HCT116 (cell line): ENCODE results near the gene FHL3. TPM values are rescaled to one million over a fixed set of nuclear protein-coding genes. Genes with fewer than 3 reads are reported as not detected.
A peak's percentile ranks its signal among the peaks of the same experiment; 100 is the strongest.

Experiments
- ATAC-seq: fragments of 200-7000 bp; cut with Tn5 transposase; 2 replicates; pipeline ENCODE4 v1.9.1; 2020; ENCODE audit warnings: mild to moderate bottlenecking, moderate library complexity
- BruUV-seq: library from RNA; stranded (reverse); fragments of 400-500 nt; replicated peaks from 2 replicates; lab custom pipeline; 2021; lab: Mats Ljungman, UMichigan
- CTCF ChIA-PET: fragments of 300-600 bp; sonication (Branson Sonifier 250); formaldehyde crosslinking; loops from one replicate; lab custom pipeline; 2021; ENCODE audit warnings: antibody characterized with exemption; lab: Charles Lee
- POLR2A ChIA-PET: fragments of 300-600, 350-600 bp; sonication (Branson Sonifier 250); formaldehyde crosslinking; loops from one replicate; lab custom pipeline; 2021; ENCODE audit warnings: antibody characterized with exemption; lab: Charles Lee
- RAD21 ChIA-PET, 2 experiments: fragments of 300-600 bp; sonication (Branson Sonifier 250); formaldehyde crosslinking; loops; one replicate each; lab custom pipeline; 2023; ENCODE audit warnings: low total read pairs in 2 of 2; ENCODE audit not compliant: uncharacterized antibody in 2 of 2, unreplicated experiment in 2 of 2, low non-redundant PET in 1 of 2; lab: Charles Lee
- DNase-seq: peaks from one replicate; pipeline ENCODE4 v3.0.0-alpha.2; 2010; ENCODE audit warnings: low read depth, low spot score
- H2AFZ ChIP-seq: fragments of 200-600 bp; shearing (Covaris generic), sonication (generic); 2 replicates; pipeline ENCODE4 v1.6.1; 2017; ENCODE audit warnings: low read depth, mixed run types, mixed read lengths, antibody characterized with exemption, low read length; ENCODE audit not compliant: poor library complexity, severe bottlenecking
- H3K27ac ChIP-seq: 2 replicates; pipeline ENCODE4 v1.5.1; 2012; ENCODE audit warnings: low read depth, low read length
- H3K27me3 ChIP-seq: fragments of 200-600 bp; sonication (generic); 2 replicates; pipeline ENCODE4 v1.6.1; 2016; ENCODE audit warnings: mixed run types, low read length, mixed read lengths; ENCODE audit not compliant: insufficient read depth
- H3K36me3 ChIP-seq, 2 experiments: fragments of 200-500 bp in 1 of 2; fragments of 200-600 bp in 1 of 2; sonication (Bioruptor generic) in 1 of 2; sonication (generic) in 1 of 2; 2 replicates each; pipeline versions ENCODE4 v1.5.1 to v1.6.1; 2014 to 2016; ENCODE audit warnings: low read length in 2 of 2, inconsistent platforms in 1 of 2, mixed read lengths in 1 of 2, mixed run types in 1 of 2; ENCODE audit not compliant: insufficient read depth in 2 of 2, control insufficient read depth in 1 of 2
- H3K4me1 ChIP-seq, 2 experiments: fragments of 200-600 bp in 1 of 2; sonication (generic) in 1 of 2; 2 replicates each; pipeline versions ENCODE4 v1.5.1 to v1.6.1; 2012 to 2017; ENCODE audit warnings: low read length in 2 of 2, inconsistent platforms in 1 of 2, mild to moderate bottlenecking in 1 of 2, mixed read lengths in 1 of 2, mixed run types in 1 of 2, moderate library complexity in 1 of 2; ENCODE audit not compliant: insufficient read depth in 2 of 2, control insufficient read depth in 1 of 2
- H3K4me2 ChIP-seq: fragments of 200-600 bp; sonication (generic); 2 replicates; pipeline ENCODE4 v1.6.1; 2017; ENCODE audit warnings: mixed run types, low read length, mixed read lengths
- H3K4me3 ChIP-seq, 2 experiments: fragments of 200-600 bp in 1 of 2; sonication (generic) in 1 of 2; replicated peaks in 1 of 2; 2 replicates each; pipeline ENCODE4 v1.5.1; 2011 to 2016; ENCODE audit warnings: low read length in 2 of 2, control low read depth in 1 of 2, low read depth in 1 of 2, mild to moderate bottlenecking in 1 of 2, mixed read lengths in 1 of 2, mixed run types in 1 of 2
- H3K79me2 ChIP-seq: fragments of 200-600 bp; sonication (generic); 2 replicates; pipeline ENCODE4 v1.6.1; 2017; ENCODE audit warnings: mild to moderate bottlenecking, mixed run types, low read length, moderate library complexity, mixed read lengths; ENCODE audit not compliant: insufficient read depth
- H3K9ac ChIP-seq: fragments of 200-600 bp; sonication (generic); 2 replicates; pipeline ENCODE4 v1.6.1; 2016; ENCODE audit warnings: low read length, mixed read lengths
- H3K9me2 ChIP-seq: fragments of 200-600 bp; sonication (generic), shearing (Covaris generic); 2 replicates; pipeline ENCODE4 v1.6.1; 2017; ENCODE audit warnings: mixed run types, mild to moderate bottlenecking, moderate library complexity; ENCODE audit not compliant: insufficient read depth
- H3K9me3 ChIP-seq, 2 experiments: fragments of 200-500 bp in 1 of 2; fragments of 200-600 bp in 1 of 2; sonication (Bioruptor generic) in 1 of 2; sonication (generic) in 1 of 2; 2 replicates each; pipeline ENCODE4 v1.6.1; 2014 to 2017; ENCODE audit warnings: low read length in 2 of 2, mixed read lengths in 2 of 2, inconsistent platforms in 1 of 2, low read depth in 1 of 2, mild to moderate bottlenecking in 1 of 2, mixed run types in 1 of 2, moderate library complexity in 1 of 2; ENCODE audit not compliant: control insufficient read depth in 1 of 2, insufficient read depth in 1 of 2
- H4K20me1 ChIP-seq: fragments of 200-600 bp; sonication (generic), shearing (Covaris generic); 2 replicates; pipeline ENCODE4 v1.6.1; 2017; ENCODE audit warnings: mixed run types, mild to moderate bottlenecking, moderate library complexity; ENCODE audit not compliant: insufficient read depth
- CBX3 ChIP-seq: IDR thresholded peaks from 2 replicates; pipeline ENCODE4 v1.6.1; 2012; ENCODE audit warnings: low read depth
- CEBPB ChIP-seq: IDR thresholded peaks from 2 replicates; pipeline ENCODE4 v1.6.1; 2012; ENCODE audit warnings: low read depth
- EGR1 ChIP-seq: IDR thresholded peaks from 2 replicates; pipeline ENCODE4 v1.6.1; 2012; ENCODE audit warnings: low read depth
- EZH2 ChIP-seq: fragments of 200-600 bp; sonication (generic); IDR thresholded peaks from 2 replicates; pipeline ENCODE4 v1.6.1; 2017; ENCODE audit warnings: antibody characterized with exemption, mixed run types
- EZH2phosphoT487 ChIP-seq: fragments of 200-600 bp; IDR thresholded peaks from 2 replicates; pipeline ENCODE4 v1.6.1; 2018; ENCODE audit warnings: antibody characterized with exemption, borderline replicate concordance
- FOSL1 ChIP-seq: IDR thresholded peaks from 2 replicates; pipeline ENCODE4 v1.6.1; 2012; ENCODE audit warnings: low read depth
- JUND ChIP-seq: IDR thresholded peaks from 2 replicates; pipeline ENCODE4 v1.6.1; 2012
- POLR2A ChIP-seq: IDR thresholded peaks from 2 replicates; pipeline ENCODE4 v1.7.0; 2011; ENCODE audit warnings: borderline replicate concordance; ENCODE audit not compliant: insufficient read depth, insufficient read length; ENCODE audit errors: extremely low read depth
- RAD21 ChIP-seq: IDR thresholded peaks from 2 replicates; pipeline ENCODE4 v1.6.1; 2012; ENCODE audit warnings: low read depth, mild to moderate bottlenecking
- REST ChIP-seq: IDR thresholded peaks from 2 replicates; pipeline ENCODE4 v1.6.1; 2012; ENCODE audit warnings: low read depth
- SIN3A ChIP-seq: IDR thresholded peaks from 2 replicates; pipeline ENCODE4 v1.6.1; 2012; ENCODE audit warnings: low read depth
- SP1 ChIP-seq: IDR thresholded peaks from 2 replicates; pipeline ENCODE4 v1.6.1; 2012; ENCODE audit warnings: low read depth
- SRF ChIP-seq: IDR thresholded peaks from 2 replicates; pipeline ENCODE4 v1.6.1; 2012; ENCODE audit warnings: low read depth
- YY1 ChIP-seq: IDR thresholded peaks from 2 replicates; pipeline ENCODE4 v1.6.1; 2011; ENCODE audit warnings: low read length, low read depth, moderate library complexity, mild to moderate bottlenecking; ENCODE audit not compliant: insufficient replicate concordance; ENCODE audit errors: extremely low read depth
- ZFX ChIP-seq: fragments of 450-650 bp; IDR thresholded peaks from 2 replicates; pipeline ENCODE4 v1.6.1; 2017
- ZNF274 ChIP-seq: fragments of 200-500 bp; sonication (Bioruptor generic); IDR thresholded peaks from 2 replicates; pipeline ENCODE4 v1.6.1; 2014; ENCODE audit warnings: mild to moderate bottlenecking, low read depth, low read length, inconsistent platforms
- intact Hi-C: fragments of 100-400 bp; cut with micrococcal nuclease; formaldehyde crosslinking; loops from 2 replicates; pipeline ENCODE4 v1.10.0; 2022
- total RNA-seq: library from RNA; stranded (reverse); gene quantifications from one replicate; pipeline ENCODE4 v1.2.1, GENCODE V29; 2021; ENCODE audit not compliant: unreplicated experiment
- TF ChIP-seq, protein P1 (sequence below): IDR thresholded peaks from 2 replicates; pipeline ENCODE4 v1.6.1; 2012
- TF ChIP-seq, protein P2 (sequence below), 3 experiments: fragments of 200-600 bp in 1 of 3; sonication (generic) in 1 of 3; IDR thresholded peaks in 2 of 3; conservative IDR thresholded peaks in 1 of 3; 2 replicates each; pipeline ENCODE4 v1.5.1; 2012 to 2017; ENCODE audit warnings: low read depth in 2 of 3, low read length in 2 of 3, antibody characterized with exemption in 1 of 3, borderline replicate concordance in 1 of 3, control low read depth in 1 of 3, mild to moderate bottlenecking in 1 of 3, mixed read lengths in 1 of 3, mixed run types in 1 of 3, moderate library complexity in 1 of 3; ENCODE audit not compliant: insufficient read depth in 1 of 3
- TF ChIP-seq, protein P3 (sequence below): IDR thresholded peaks from 2 replicates; pipeline ENCODE4 v1.6.1; 2011; ENCODE audit warnings: mild to moderate bottlenecking, low read length, moderate library complexity; ENCODE audit not compliant: insufficient replicate concordance; ENCODE audit errors: extremely low read depth

Gene FHL3
- total RNA-seq, 1 experiment from 2014 or later, result 22.5 TPM

DNA sequence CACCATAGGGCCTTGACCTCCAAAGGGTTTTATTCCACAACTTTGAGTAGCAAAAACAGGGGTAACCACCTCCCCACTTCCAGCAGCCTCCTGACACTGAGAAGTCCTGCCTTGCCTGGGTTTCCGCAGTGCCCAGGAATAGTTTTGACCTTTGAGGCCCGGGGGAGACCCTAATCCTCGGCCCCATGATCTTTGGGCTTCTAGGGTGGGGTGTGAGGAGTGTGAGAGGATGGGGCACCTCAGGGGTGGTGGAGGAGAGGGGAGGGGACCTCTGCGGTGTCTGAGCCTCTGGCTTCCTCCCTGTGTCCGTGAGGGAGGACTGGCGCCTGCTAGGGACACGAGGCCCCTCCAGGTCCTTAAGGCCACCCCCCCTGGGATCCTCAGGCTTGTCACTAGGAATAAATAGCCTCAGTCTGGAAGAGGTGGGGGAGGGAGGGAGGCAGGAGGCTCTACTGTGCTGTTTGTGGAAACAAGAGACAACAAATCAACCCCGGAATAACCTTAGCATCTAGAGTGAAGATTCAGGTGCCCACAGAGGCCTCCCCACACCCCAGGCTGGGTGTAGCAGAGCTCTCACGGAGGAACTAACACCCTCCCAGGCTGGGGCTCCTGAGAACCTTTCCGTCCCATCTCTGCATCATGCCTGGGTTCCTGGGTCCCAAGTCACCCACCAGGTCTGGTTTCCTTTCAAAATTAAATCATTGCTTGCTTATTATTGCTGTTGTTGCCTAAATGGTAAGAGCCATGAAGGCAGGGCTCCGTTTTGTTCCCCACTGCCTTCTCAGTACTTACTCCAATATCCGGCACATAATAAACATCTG lies 904 bp upstream of the FHL3 start:
- intact Hi-C loops, result no loop called here
- Histone ChIP-seq H2AFZ (no peak overlapping the region), H3K9me2 (no peaks in the 10 kb centered on the region), H3K36me3 (no peaks in the 10 kb centered on the region), H3K79me2 (peaks cover 35% of the 10 kb centered on the region), H3K9me3 (no peaks in the 10 kb centered on the region), H3K4me3 (peak overlapping the region; percentile 29 to 52), H4K20me1 (no peaks in the 10 kb centered on the region), H3K4me1 (peaks cover 27 to 52% of the 10 kb centered on the region in 2 experiments), H3K9ac (peak overlapping the region; percentile 51), H3K4me2 (peak overlapping the region; percentile 74), H3K27ac (peak overlapping the region; percentile 22; the same call in 1 of the 2 replicates), H3K27me3 (no peaks in the 10 kb centered on the region)
- CTCF ChIA-PET, result no interaction called here
- no peak for ATAC-seq
- POLR2A ChIA-PET, result interaction anchor here (0.6 kb wide), 1 partner anchor 802 kb away, joined by 4 read pairs; no protein-coding TSS in a partner anchor
- DNase-seq, result no peak
- BruUV-seq, result no TSS peak
- RAD21 ChIA-PET, result no interaction called here
- TF ChIP-seq, protein P1, sequence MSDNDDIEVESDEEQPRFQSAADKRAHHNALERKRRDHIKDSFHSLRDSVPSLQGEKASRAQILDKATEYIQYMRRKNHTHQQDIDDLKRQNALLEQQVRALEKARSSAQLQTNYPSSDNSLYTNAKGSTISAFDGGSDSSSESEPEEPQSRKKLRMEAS, result no peak
- TF ChIP-seq JUND (no peak), SP1 (no peak), ZNF274 (no peak), SRF (no peak), EZH2phosphoT487 (no peak), EGR1 (no peak), RAD21 (no peak), EZH2 (no peak), SIN3A (no peak), FOSL1 (no peak), YY1 (no peak), CBX3 (no peak), POLR2A (no peak), CEBPB (no peak), ZFX (no peak), REST (no peak)
- TF ChIP-seq, protein P2, sequence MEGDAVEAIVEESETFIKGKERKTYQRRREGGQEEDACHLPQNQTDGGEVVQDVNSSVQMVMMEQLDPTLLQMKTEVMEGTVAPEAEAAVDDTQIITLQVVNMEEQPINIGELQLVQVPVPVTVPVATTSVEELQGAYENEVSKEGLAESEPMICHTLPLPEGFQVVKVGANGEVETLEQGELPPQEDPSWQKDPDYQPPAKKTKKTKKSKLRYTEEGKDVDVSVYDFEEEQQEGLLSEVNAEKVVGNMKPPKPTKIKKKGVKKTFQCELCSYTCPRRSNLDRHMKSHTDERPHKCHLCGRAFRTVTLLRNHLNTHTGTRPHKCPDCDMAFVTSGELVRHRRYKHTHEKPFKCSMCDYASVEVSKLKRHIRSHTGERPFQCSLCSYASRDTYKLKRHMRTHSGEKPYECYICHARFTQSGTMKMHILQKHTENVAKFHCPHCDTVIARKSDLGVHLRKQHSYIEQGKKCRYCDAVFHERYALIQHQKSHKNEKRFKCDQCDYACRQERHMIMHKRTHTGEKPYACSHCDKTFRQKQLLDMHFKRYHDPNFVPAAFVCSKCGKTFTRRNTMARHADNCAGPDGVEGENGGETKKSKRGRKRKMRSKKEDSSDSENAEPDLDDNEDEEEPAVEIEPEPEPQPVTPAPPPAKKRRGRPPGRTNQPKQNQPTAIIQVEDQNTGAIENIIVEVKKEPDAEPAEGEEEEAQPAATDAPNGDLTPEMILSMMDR (IDR thresholded peaks at IDR 0.05 in 2 of 3, conservative IDR thresholded peaks at IDR 0.05 in 1 of 3; ENCODE audit: borderline replicate concordance in 1 of 3, insufficient read depth in 1 of 3, low read depth in 2 of 3, low read length in 2 of 3), result no peak
- TF ChIP-seq, protein P3, sequence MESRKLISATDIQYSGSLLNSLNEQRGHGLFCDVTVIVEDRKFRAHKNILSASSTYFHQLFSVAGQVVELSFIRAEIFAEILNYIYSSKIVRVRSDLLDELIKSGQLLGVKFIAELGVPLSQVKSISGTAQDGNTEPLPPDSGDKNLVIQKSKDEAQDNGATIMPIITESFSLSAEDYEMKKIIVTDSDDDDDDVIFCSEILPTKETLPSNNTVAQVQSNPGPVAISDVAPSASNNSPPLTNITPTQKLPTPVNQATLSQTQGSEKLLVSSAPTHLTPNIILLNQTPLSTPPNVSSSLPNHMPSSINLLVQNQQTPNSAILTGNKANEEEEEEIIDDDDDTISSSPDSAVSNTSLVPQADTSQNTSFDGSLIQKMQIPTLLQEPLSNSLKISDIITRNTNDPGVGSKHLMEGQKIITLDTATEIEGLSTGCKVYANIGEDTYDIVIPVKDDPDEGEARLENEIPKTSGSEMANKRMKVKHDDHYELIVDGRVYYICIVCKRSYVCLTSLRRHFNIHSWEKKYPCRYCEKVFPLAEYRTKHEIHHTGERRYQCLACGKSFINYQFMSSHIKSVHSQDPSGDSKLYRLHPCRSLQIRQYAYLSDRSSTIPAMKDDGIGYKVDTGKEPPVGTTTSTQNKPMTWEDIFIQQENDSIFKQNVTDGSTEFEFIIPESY, result no peak
- TF ChIP-seq, all 23 proteins: peak for 0
